Astrocyte (in vitro differentiated cells and primary cell): ENCODE data around the gene CREB5. TPM values are rescaled to one million over a fixed set of nuclear protein-coding genes. Genes with fewer than 3 reads are reported as not detected.

Source experiments
- DNase-seq: peaks from one replicate; pipeline ENCODE4 v3.0.0-alpha.2; 2010; ENCODE audit warnings: low read depth
- FAIRE-seq: peaks from 2 replicates; lab custom pipeline; 2011; peaks lifted over from hg19 to GRCh38; lab: Jason Lieb, UNC
- H2AFZ ChIP-seq: 2 replicates; pipeline ENCODE4 v1.6.0; 2012; ENCODE audit warnings: low read depth, low read length, inconsistent platforms
- H3K27ac ChIP-seq: 2 replicates; pipeline ENCODE4 v1.5.1; 2011; ENCODE audit warnings: low read depth, low read length, inconsistent platforms
- H3K27me3 ChIP-seq: 2 replicates; pipeline ENCODE4 v1.6.0; 2011; ENCODE audit warnings: low read length, inconsistent platforms; ENCODE audit not compliant: insufficient read depth
- H3K36me3 ChIP-seq: 2 replicates; pipeline ENCODE4 v1.5.1; 2011; ENCODE audit warnings: low read length, inconsistent platforms; ENCODE audit not compliant: insufficient read depth
- H3K4me1 ChIP-seq: 2 replicates; pipeline ENCODE4 v1.5.1; 2011; ENCODE audit warnings: low read length, inconsistent platforms; ENCODE audit not compliant: insufficient read depth
- H3K4me2 ChIP-seq: 2 replicates; pipeline ENCODE4 v1.6.0; 2012; ENCODE audit warnings: low read length, inconsistent platforms
- H3K4me3 ChIP-seq: 2 replicates; pipeline ENCODE4 v1.5.1; 2011; ENCODE audit warnings: low read depth, mild to moderate bottlenecking, low read length, inconsistent platforms; ENCODE audit not compliant: insufficient read depth
- H3K79me2 ChIP-seq: 2 replicates; pipeline ENCODE4 v1.6.0; 2012; ENCODE audit warnings: mild to moderate bottlenecking, low read length, inconsistent platforms; ENCODE audit not compliant: insufficient read depth
- H3K9ac ChIP-seq: 2 replicates; pipeline ENCODE4 v1.6.0; 2012; ENCODE audit warnings: mild to moderate bottlenecking, low read length, inconsistent platforms
- H3K9me3 ChIP-seq: 2 replicates; pipeline ENCODE4 v1.5.1; 2012; ENCODE audit warnings: low read depth, mild to moderate bottlenecking, low read length, inconsistent platforms; ENCODE audit not compliant: insufficient read depth
- H4K20me1 ChIP-seq: 2 replicates; pipeline ENCODE4 v1.6.0; 2012; ENCODE audit warnings: low read length, inconsistent platforms; ENCODE audit not compliant: insufficient read depth
- H3K27ac Mint-ChIP-seq: one replicate; pipeline ENCODE4 v1.8.0; 2021; ENCODE audit warnings: mild to moderate bottlenecking, mixed read lengths; ENCODE audit not compliant: unreplicated experiment
- H3K27me3 Mint-ChIP-seq: one replicate; pipeline ENCODE4 v1.8.0; 2021; ENCODE audit warnings: low read depth, mixed read lengths; ENCODE audit not compliant: unreplicated experiment
- H3K36me3 Mint-ChIP-seq: one replicate; pipeline ENCODE4 v1.8.0; 2021; ENCODE audit warnings: low read depth, mixed read lengths; ENCODE audit not compliant: unreplicated experiment
- H3K4me1 Mint-ChIP-seq: one replicate; pipeline ENCODE4 v1.8.0; 2021; ENCODE audit warnings: low read depth, mixed read lengths; ENCODE audit not compliant: unreplicated experiment
- H3K4me3 Mint-ChIP-seq: one replicate; pipeline ENCODE4 v1.8.0; 2021; ENCODE audit warnings: mild to moderate bottlenecking, moderate library complexity, mixed read lengths; ENCODE audit not compliant: unreplicated experiment
- H3K9me3 Mint-ChIP-seq: one replicate; pipeline ENCODE4 v1.8.0; 2021; ENCODE audit warnings: mild to moderate bottlenecking, mixed read lengths; ENCODE audit not compliant: unreplicated experiment
- CTCF ChIP-seq: IDR thresholded peaks from 2 replicates; pipeline ENCODE4 v1.5.1; 2011; ENCODE audit warnings: low read depth, mild to moderate bottlenecking, inconsistent platforms, low read length, moderate library complexity; ENCODE audit not compliant: insufficient read depth
- EZH2 ChIP-seq: IDR thresholded peaks from 2 replicates; pipeline ENCODE4 v1.6.1; 2012; ENCODE audit warnings: mild to moderate bottlenecking, low read length, inconsistent platforms; ENCODE audit not compliant: insufficient read depth
- total RNA-seq: library from RNA; stranded (reverse); gene quantifications from 2 replicates; pipeline ENCODE4 v1.2.1, GENCODE V29; 2021

Gene CREB5
- total RNA-seq, 1 donor from 2014 or later, result 25.4 TPM

- peaks cover 17% of the 10 kb centered on the region for H3K4me1 Mint-ChIP-seq
- no peak overlapping the region for H3K9ac ChIP-seq
- H3K79me2 ChIP-seq, result no peaks in the 10 kb centered on the region
- H3K27me3 ChIP-seq, result no peaks in the 10 kb centered on the region
- H3K4me1 ChIP-seq, result no peaks in the 10 kb centered on the region
- H3K27ac ChIP-seq, result no peak overlapping the region
- H3K9me3 ChIP-seq, result no peaks in the 10 kb centered on the region
- H3K4me3 ChIP-seq, result no peak overlapping the region
- no peaks in the 10 kb centered on the region for H3K27me3 Mint-ChIP-seq
- FAIRE-seq, result no peak
- H4K20me1 ChIP-seq, result no peaks in the 10 kb centered on the region
- H3K36me3 ChIP-seq, result no peaks in the 10 kb centered on the region
- no peak overlapping the region for H3K4me2 ChIP-seq
- no peak overlapping the region for H2AFZ ChIP-seq
- H3K36me3 Mint-ChIP-seq, result peaks cover 7% of the 10 kb centered on the region
- TF ChIP-seq CTCF (no peak), EZH2 (no peak)
- H3K9me3 Mint-ChIP-seq, result no peaks in the 10 kb centered on the region
- H3K27ac Mint-ChIP-seq, result no peak overlapping the region
- H3K4me3 Mint-ChIP-seq, result no peak overlapping the region
- no peak for DNase-seq
These were observed 326.8 kb downstream of the CREB5 start for GRCh38 chr7:28739128-28739527.

GRCh38 chr7:28739826-28740225, 327.5 kb downstream of the CREB5 start:
- H3K4me3 Mint-ChIP-seq, result no peak overlapping the region
- no peak overlapping the region for H3K4me3 ChIP-seq
- no peaks in the 10 kb centered on the region for H3K27me3 Mint-ChIP-seq
- peak overlapping the region; percentile 18 for H3K27ac Mint-ChIP-seq
- H3K9ac ChIP-seq, result no peak overlapping the region
- H4K20me1 ChIP-seq, result peaks cover 2% of the 10 kb centered on the region
- H2AFZ ChIP-seq, result no peak overlapping the region
- no peaks in the 10 kb centered on the region for H3K27me3 ChIP-seq
- H3K4me1 Mint-ChIP-seq, result peaks cover 17% of the 10 kb centered on the region
- no peaks in the 10 kb centered on the region for H3K79me2 ChIP-seq
- peak overlapping the region; percentile 21 for H3K4me2 ChIP-seq
- no peaks in the 10 kb centered on the region for H3K9me3 ChIP-seq
- no peaks in the 10 kb centered on the region for H3K9me3 Mint-ChIP-seq
- H3K36me3 Mint-ChIP-seq, result peaks cover 7% of the 10 kb centered on the region
- FAIRE-seq (no peak), DNase-seq (no peak)
- H3K27ac ChIP-seq, result no peak overlapping the region
- TF ChIP-seq CTCF, result no peak
- no peak for TF ChIP-seq EZH2
- H3K36me3 ChIP-seq, result no peaks in the 10 kb centered on the region
- H3K4me1 ChIP-seq, result no peaks in the 10 kb centered on the region

GRCh38 chr7:28744951-28745350, 332.6 kb downstream of the CREB5 start:
- no peak for FAIRE-seq
- H3K36me3 Mint-ChIP-seq, result peaks cover 5% of the 10 kb centered on the region
- Histone ChIP-seq H3K4me2 (no peak overlapping the region), H3K4me1 (peaks cover 6% of the 10 kb centered on the region), H4K20me1 (peaks cover 6% of the 10 kb centered on the region), H3K27ac (no peak overlapping the region), H2AFZ (no peak overlapping the region), H3K36me3 (no peaks in the 10 kb centered on the region), H3K9ac (no peak overlapping the region), H3K79me2 (no peaks in the 10 kb centered on the region), H3K4me3 (no peak overlapping the region), H3K9me3 (no peaks in the 10 kb centered on the region), H3K27me3 (no peaks in the 10 kb centered on the region)
- H3K4me1 Mint-ChIP-seq, result peaks cover 46% of the 10 kb centered on the region
- TF ChIP-seq EZH2 (no peak), CTCF (no peak)
- peaks cover 2% of the 10 kb centered on the region for H3K9me3 Mint-ChIP-seq
- no peak for DNase-seq
- H3K4me3 Mint-ChIP-seq, result no peak overlapping the region
- H3K27me3 Mint-ChIP-seq, result no peaks in the 10 kb centered on the region
- H3K27ac Mint-ChIP-seq, result no peak overlapping the region
